ENCODE results near the gene LRRC43. TPM values are rescaled to one million over a fixed set of nuclear protein-coding genes. Genes with fewer than 3 reads are reported as not detected.

Gene LRRC43
- polyA plus RNA-seq, 2 of the 4 experiments (the other 2 are of a cell fraction): 0.09 to 0.14 TPM

DNA sequence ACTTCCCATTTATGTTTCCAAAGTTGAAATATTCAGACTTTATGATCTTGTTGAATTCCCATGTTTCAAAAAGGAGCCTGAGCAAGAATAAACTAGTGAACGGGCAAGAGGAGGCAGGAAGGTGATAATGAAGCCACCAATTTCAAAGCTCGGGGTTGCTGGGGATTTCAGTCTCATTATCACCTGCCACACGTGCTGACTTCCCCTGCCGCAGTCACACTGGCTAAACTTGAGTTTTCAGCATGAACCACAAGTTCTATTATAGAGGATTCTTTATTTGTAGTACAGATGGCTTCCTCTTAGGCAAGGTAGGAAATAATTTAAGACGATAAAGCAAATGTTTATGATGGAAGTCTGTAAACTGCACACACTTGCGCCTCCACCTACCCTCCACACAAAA, 61.0 kb downstream of the LRRC43 start:
- Histone ChIP-seq H3K9me3 (no peaks in the 10 kb centered on the region), H3K4me2 (no peak overlapping the region), H3K27ac (no peak overlapping the region), H3K4me1 (no peaks in the 10 kb centered on the region), H3K4me3 (no peak overlapping the region)
- ChIA-PET POLR2A (interaction anchor here (1.2 kb wide), 1 partner anchor 18 kb away, joined by 3 read pairs; the partner anchor contains the start of gene DIABLO), CTCF (interaction anchor here (0.6 to 1.6 kb wide), 3 partner anchors 7 to 29 kb away, joined by 4 read pairs; no protein-coding TSS in a partner anchor)
- ATAC-seq (no peak), DNase-seq (ENCODE audit: low read depth in 1 of 2, low spot score in 1 of 2) (no peak), FAIRE-seq (no peak)
- TF ChIP-seq HOXA7 (CRISPR knock-in tag; IDR thresholded peaks at IDR 0.05) (no peak), HEYL (CRISPR knock-in tag; IDR thresholded peaks at IDR 0.05) (no peak), GATA3 (IDR thresholded peaks at IDR 0.05; ENCODE audit: borderline replicate concordance) (no peak), NPAS2 (CRISPR knock-in tag; IDR thresholded peaks at IDR 0.05; ENCODE audit: borderline replicate concordance) (no peak), KDM5A (IDR thresholded peaks at IDR 0.05) (no peak), MYC (IDR thresholded peaks at IDR 0.05; ENCODE audit: borderline replicate concordance, low read length) (no peak)
- TF ChIP-seq, protein P1, sequence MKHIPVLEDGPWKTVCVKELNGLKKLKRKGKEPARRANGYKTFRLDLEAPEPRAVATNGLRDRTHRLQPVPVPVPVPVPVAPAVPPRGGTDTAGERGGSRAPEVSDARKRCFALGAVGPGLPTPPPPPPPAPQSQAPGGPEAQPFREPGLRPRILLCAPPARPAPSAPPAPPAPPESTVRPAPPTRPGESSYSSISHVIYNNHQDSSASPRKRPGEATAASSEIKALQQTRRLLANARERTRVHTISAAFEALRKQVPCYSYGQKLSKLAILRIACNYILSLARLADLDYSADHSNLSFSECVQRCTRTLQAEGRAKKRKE (CRISPR knock-in tag; IDR thresholded peaks at IDR 0.05; ENCODE audit: low read depth): no peak
- 90% methylated on average over 6 of the region's 6 CpGs for WGBS (ENCODE audit: missing lambda C conversion rate)

DNA sequence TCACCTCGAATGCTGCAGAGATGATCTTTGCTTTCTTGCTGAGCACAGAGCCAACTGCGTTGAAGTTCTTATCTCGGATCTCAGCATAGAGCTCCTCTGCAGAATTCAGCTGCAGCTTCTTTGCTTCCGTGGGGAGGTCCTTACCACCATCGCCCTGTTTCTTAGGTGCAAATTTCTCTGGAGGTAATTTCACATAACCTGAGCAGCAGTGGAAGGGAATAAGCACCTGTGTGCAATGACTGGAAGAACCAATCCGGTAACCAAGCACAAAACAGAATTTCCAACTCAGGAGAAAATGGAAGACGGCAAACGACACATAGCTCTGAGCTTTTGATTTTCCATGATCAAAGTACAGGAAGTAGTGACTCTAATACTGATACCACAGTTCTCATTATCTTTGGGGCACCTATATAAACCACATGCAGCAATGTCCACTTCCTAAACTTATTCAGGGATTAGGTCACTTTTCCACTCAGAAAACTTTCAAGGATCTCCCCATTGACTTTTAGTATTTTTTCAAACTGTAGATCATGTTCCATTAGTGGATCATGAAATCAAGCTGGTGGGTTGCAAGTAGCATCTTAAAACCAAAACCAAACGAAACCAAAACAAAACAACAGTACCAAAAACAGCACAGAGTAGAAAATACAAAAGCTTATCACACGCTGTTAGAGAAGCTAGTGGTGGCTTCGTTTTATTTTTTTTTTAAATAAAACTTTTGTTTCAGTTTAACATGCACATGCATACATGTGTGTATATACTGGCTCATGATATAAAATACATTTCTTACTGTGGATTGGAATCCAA, 61.8 kb downstream of the LRRC43 start:
- WGBS (ENCODE audit: missing lambda C conversion rate): 79% methylated on average over 11 of the region's 11 CpGs
- TF ChIP-seq CEBPB (IDR thresholded peaks at IDR 0.05) (no peak), NPAS2 (CRISPR knock-in tag; IDR thresholded peaks at IDR 0.05; ENCODE audit: borderline replicate concordance) (no peak), KDM5A (IDR thresholded peaks at IDR 0.05) (no peak), JUNB (IDR thresholded peaks at IDR 0.05) (no peak), FOXS1 (CRISPR knock-in tag; IDR thresholded peaks at IDR 0.05) (no peak), SMC3 (IDR thresholded peaks at IDR 0.05) (no peak), ESRRA (IDR thresholded peaks at IDR 0.05; ENCODE audit: borderline replicate concordance, low read length) (no peak), HOXB5 (CRISPR knock-in tag; IDR thresholded peaks at IDR 0.05) (no peak), TP53 (CRISPR knock-in tag; IDR thresholded peaks at IDR 0.05) (no peak), ZSCAN20 (CRISPR knock-in tag; IDR thresholded peaks at IDR 0.05) (no peak), NFE2L2 (conservative IDR thresholded peaks at IDR 0.05; ENCODE audit: low read length) (no peak), RFX5 (IDR thresholded peaks at IDR 0.05) (no peak)
- TF ChIP-seq, protein P2, sequence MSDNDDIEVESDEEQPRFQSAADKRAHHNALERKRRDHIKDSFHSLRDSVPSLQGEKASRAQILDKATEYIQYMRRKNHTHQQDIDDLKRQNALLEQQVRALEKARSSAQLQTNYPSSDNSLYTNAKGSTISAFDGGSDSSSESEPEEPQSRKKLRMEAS (IDR thresholded peaks at IDR 0.05): no peak
- DNase-seq (ENCODE audit: low read depth in 1 of 2, low spot score in 1 of 2) (no peak), FAIRE-seq (no peak), ATAC-seq (no peak)
- ChIA-PET POLR2A (no interaction called here), CTCF (interaction anchor here (0.5 to 1.6 kb wide), 3 partner anchors 8 to 134 kb away, joined by 3 to 4 read pairs (median 4); no protein-coding TSS in a partner anchor)
- Histone ChIP-seq H3K4me1 (no peaks in the 10 kb centered on the region), H3K9me3 (no peaks in the 10 kb centered on the region), H3K4me2 (no peak overlapping the region), H3K27ac (no peak overlapping the region), H3K4me3 (no peak overlapping the region)

DNA sequence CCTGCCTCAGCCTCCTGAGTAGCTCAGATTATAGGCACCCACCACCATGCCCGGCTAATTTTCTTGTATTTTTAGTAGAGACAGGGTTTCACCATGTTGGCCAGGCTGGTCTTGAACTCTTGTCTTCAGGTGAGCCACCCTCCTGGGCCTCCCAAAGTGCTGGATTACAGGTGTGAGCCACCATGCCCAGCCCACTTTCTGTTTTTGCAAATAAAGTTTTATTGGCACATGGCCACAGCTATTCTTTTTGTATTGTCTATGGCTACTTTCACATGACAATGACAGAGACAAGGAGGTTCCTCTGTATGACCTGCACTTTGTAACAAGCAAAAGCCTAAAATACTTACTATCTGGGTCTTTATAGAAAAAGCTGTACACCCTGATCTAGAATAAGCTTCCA, 62.6 kb downstream of the LRRC43 start:
- Histone ChIP-seq H3K4me2 (no peak overlapping the region), H3K4me1 (no peaks in the 10 kb centered on the region), H3K9me3 (no peaks in the 10 kb centered on the region), H3K4me3 (no peak overlapping the region), H3K27ac (no peak overlapping the region)
- WGBS (ENCODE audit: missing lambda C conversion rate): 100% methylated on average over 1 of the region's 1 CpG
- TF ChIP-seq ZSCAN20 (CRISPR knock-in tag; IDR thresholded peaks at IDR 0.05): no peak
- no peak for TF ChIP-seq POLR2AphosphoS2 (conservative IDR thresholded peaks at IDR 0.05; ENCODE audit: low read length)
- no peak for TF ChIP-seq FOSB (CRISPR knock-in tag; IDR thresholded peaks at IDR 0.05)
- TF ChIP-seq EHMT2 (IDR thresholded peaks at IDR 0.05; ENCODE audit: low read depth): no peak
- no peak for TF ChIP-seq RAD21 (conservative IDR thresholded peaks at IDR 0.05 in 1 of 2, IDR thresholded peaks at IDR 0.05 in 1 of 2)
- TF ChIP-seq ZNF302 (CRISPR knock-in tag; IDR thresholded peaks at IDR 0.05): no peak
- TF ChIP-seq TP53 (CRISPR knock-in tag; IDR thresholded peaks at IDR 0.05): no peak
- TF ChIP-seq NPAS2 (CRISPR knock-in tag; IDR thresholded peaks at IDR 0.05; ENCODE audit: borderline replicate concordance): no peak
- TF ChIP-seq KDM5A (IDR thresholded peaks at IDR 0.05): no peak
- no peak for TF ChIP-seq JUN (IDR thresholded peaks at IDR 0.05)
- TF ChIP-seq, protein P2 (IDR thresholded peaks at IDR 0.05): no peak
- TF ChIP-seq TFCP2L1 (CRISPR knock-in tag; IDR thresholded peaks at IDR 0.05): no peak
- no peak for TF ChIP-seq HEYL (CRISPR knock-in tag; IDR thresholded peaks at IDR 0.05)
- DNase-seq (ENCODE audit: low read depth in 1 of 2, low spot score in 1 of 2) (no peak), ATAC-seq (no peak), FAIRE-seq (no peak)
- CTCF ChIA-PET: interaction anchor here (0.8 to 1.0 kb wide), 2 partner anchors 12 to 110 kb away, joined by 3 read pairs; no protein-coding TSS in a partner anchor
- POLR2A ChIA-PET: no interaction called here
